A673 (cell line): Measurements from ENCODE around the gene SH3RF2. TPM values are rescaled to one million over a fixed set of nuclear protein-coding genes. Genes with fewer than 3 reads are reported as not detected.

Experiments used
- BruUV-seq: library from RNA; stranded (reverse); fragments of 400-500 nt; replicated peaks from 2 replicates; lab custom pipeline; 2021; lab: Mats Ljungman, UMichigan
- CTCF ChIA-PET: fragments of 300-600 bp; sonication (Branson Sonifier 250); formaldehyde crosslinking; loops from one replicate; lab custom pipeline; 2022; ENCODE audit warnings: antibody characterized with exemption; lab: Charles Lee
- POLR2A ChIA-PET: fragments of 300-600 bp; sonication (Branson Sonifier 250); formaldehyde crosslinking; loops from one replicate; lab custom pipeline; 2022; ENCODE audit warnings: antibody characterized with exemption; ENCODE audit not compliant: low non-redundant PET; lab: Charles Lee
- DNase-seq: peaks from one replicate; pipeline ENCODE4 v3.0.0-alpha.2; 2015; ENCODE audit warnings: low spot score
- H3K27ac ChIP-seq: fragments of 200-600 bp; sonication (generic); 2 replicates; pipeline ENCODE4 v1.5.1; 2016; ENCODE audit warnings: mixed run types, low read depth, mild to moderate bottlenecking, mixed read lengths, antibody characterized with exemption, low read length; ENCODE audit not compliant: poor library complexity, severe bottlenecking
- H3K27me3 ChIP-seq: fragments of 200-600 bp; sonication (generic); replicated peaks from 2 replicates; pipeline ENCODE4 v1.6.1; 2017; ENCODE audit warnings: mixed run types, low read depth, mild to moderate bottlenecking, mixed read lengths, antibody characterized with exemption, low read length; ENCODE audit not compliant: insufficient read depth, poor library complexity
- H3K36me3 ChIP-seq: fragments of 200-600 bp; sonication (generic); 2 replicates; pipeline ENCODE4 v1.6.1; 2016; ENCODE audit warnings: mixed run types, mild to moderate bottlenecking, mixed read lengths, antibody characterized with exemption, low read length; ENCODE audit not compliant: insufficient read depth, poor library complexity, severe bottlenecking
- H3K4me1 ChIP-seq: fragments of 200-600 bp; sonication (generic); 2 replicates; pipeline ENCODE4 v1.6.1; 2017; ENCODE audit warnings: mixed run types, mild to moderate bottlenecking, mixed read lengths, antibody characterized with exemption, low read length; ENCODE audit not compliant: insufficient read depth, poor library complexity, severe bottlenecking
- H3K4me3 ChIP-seq: fragments of 200-600 bp; sonication (generic); 2 replicates; pipeline ENCODE4 v1.5.1; 2016; ENCODE audit warnings: low read depth, mixed run types, mild to moderate bottlenecking, mixed read lengths, low read length; ENCODE audit not compliant: poor library complexity, severe bottlenecking
- H3K9me3 ChIP-seq: fragments of 200-600 bp; sonication (generic); 2 replicates; pipeline ENCODE4 v1.6.1; 2016; ENCODE audit warnings: mixed run types, low read depth, mild to moderate bottlenecking, mixed read lengths, antibody characterized with exemption, low read length; ENCODE audit not compliant: poor library complexity, severe bottlenecking
- CTCF ChIP-seq: fragments of 300-800, 200-600 bp; sonication (generic); conservative IDR thresholded peaks from 2 replicates; pipeline ENCODE4 v1.5.1; 2017; ENCODE audit warnings: low read depth, mild to moderate bottlenecking, antibody characterized with exemption, low read length, moderate library complexity, mixed read lengths
- EZH2 ChIP-seq: fragments of 200-600 bp; sonication (generic); IDR thresholded peaks from 2 replicates; pipeline ENCODE4 v1.6.1; 2017; ENCODE audit warnings: borderline replicate concordance, low read depth, mild to moderate bottlenecking, mixed read lengths, antibody characterized with exemption, low read length; ENCODE audit not compliant: poor library complexity, severe bottlenecking
- intact Hi-C: fragments of 100-400 bp; cut with micrococcal nuclease; formaldehyde crosslinking; loops from one replicate; pipeline ENCODE4 v1.10.0; 2022; ENCODE audit not compliant: unreplicated experiment
- total RNA-seq: library from RNA; stranded (reverse); gene quantifications from 2 replicates; pipeline ENCODE4 v1.2.3, GENCODE V29; 2021

SH3RF2 gene
- total RNA-seq, 1 experiment from 2014 or later = 21.1 TPM

GRCh38 chr5:145903113-145903512 is 33.3 kb upstream of the SH3RF2 start:
- CTCF ChIA-PET = interaction anchor here (0.6 kb wide), 2 partner anchors 41 to 89 kb away, joined by 3 to 4 read pairs; no protein-coding TSS in a partner anchor

GRCh38 chr5:145903867-145904266 is 32.5 kb upstream of the SH3RF2 start:
- H3K9me3 ChIP-seq = peaks cover 7% of the 10 kb centered on the region
- H3K36me3 ChIP-seq = no peaks in the 10 kb centered on the region
- ChIA-PET CTCF (interaction anchor here (0.6 kb wide), 2 partner anchors 40 to 90 kb away, joined by 3 to 4 read pairs; no protein-coding TSS in a partner anchor), POLR2A (no interaction called here)
- no peak for TF ChIP-seq EZH2
- no peak for TF ChIP-seq CTCF
- no peak for DNase-seq
- no peak overlapping the region for H3K4me3 ChIP-seq
- H3K27me3 ChIP-seq = no peaks in the 10 kb centered on the region
- H3K27ac ChIP-seq = no peak overlapping the region
- intact Hi-C loops = no loop called here
- no peaks in the 10 kb centered on the region for H3K4me1 ChIP-seq
- no TSS peak for BruUV-seq

More at GRCh38 chr5:145903113-145903512, 33.3 kb upstream of the SH3RF2 start:
- no peaks in the 10 kb centered on the region for H3K36me3 ChIP-seq
- no peak overlapping the region for H3K4me3 ChIP-seq
- DNase-seq = peak; percentile 28
- no peaks in the 10 kb centered on the region for H3K27me3 ChIP-seq
- no TSS peak for BruUV-seq
- no peaks in the 10 kb centered on the region for H3K4me1 ChIP-seq
- TF ChIP-seq CTCF (peak; percentile 39), EZH2 (no peak)
- POLR2A ChIA-PET = no interaction called here
- no peak overlapping the region for H3K27ac ChIP-seq
- H3K9me3 ChIP-seq = peaks cover 7% of the 10 kb centered on the region
- intact Hi-C loops = no loop called here

DNA sequence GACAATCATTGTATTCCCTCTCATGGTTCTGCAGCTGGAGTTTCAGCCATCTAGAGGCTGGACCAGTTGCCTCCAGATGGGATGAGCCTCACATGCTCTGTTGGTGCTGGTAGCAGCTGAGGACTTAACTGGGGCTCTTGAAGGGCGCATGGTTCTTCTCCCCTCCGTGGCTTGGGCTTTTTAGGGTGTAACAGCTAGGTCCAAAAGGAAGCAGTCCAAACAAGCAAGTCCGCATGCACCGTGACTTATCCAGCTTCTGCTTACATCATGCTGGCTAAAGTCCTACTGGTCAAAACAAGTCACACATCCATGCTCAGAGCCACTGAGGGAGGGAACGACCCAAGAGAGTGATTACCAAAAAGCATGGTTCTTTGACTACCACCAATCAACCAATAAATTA is 31.6 kb upstream of the SH3RF2 start:
- intact Hi-C loops = no loop called here
- no peak overlapping the region for H3K4me3 ChIP-seq
- H3K27me3 ChIP-seq = no peaks in the 10 kb centered on the region
- CTCF ChIA-PET = no interaction called here
- H3K9me3 ChIP-seq = peaks cover 2% of the 10 kb centered on the region
- H3K36me3 ChIP-seq = no peaks in the 10 kb centered on the region
- no peaks in the 10 kb centered on the region for H3K4me1 ChIP-seq
- BruUV-seq = no TSS peak
- no peak for DNase-seq
- TF ChIP-seq CTCF = no peak
- TF ChIP-seq EZH2 = no peak
- H3K27ac ChIP-seq = no peak overlapping the region
- POLR2A ChIA-PET = no interaction called here
